Spleen (tissue), 7 donors: Measurements from ENCODE around the gene ADH7.

ENCODE experiments used
- POLR2A ChIP-seq, 3 donors: fragments of 450-650 bp; IDR thresholded peaks; one replicate each; pipeline ENCODE4 v1.5.1; 2017; ENCODE audit warnings: antibody characterized with exemption in 3 of 3, mild to moderate bottlenecking in 1 of 3
- TF ChIP-seq, protein P1 (sequence below), 11 experiments: fragments of 200-600 bp in 7 of 11; fragments of 450-650 bp in 4 of 11; sonication (generic) in 4 of 11; IDR thresholded peaks in 8 of 11; conservative IDR thresholded peaks in 3 of 11; 1 replicate in 7 of 11; 2 replicates in 4 of 11; pipeline versions ENCODE4 v1.4.0 to v1.8.0; 2016 to 2021; ENCODE audit warnings: antibody characterized with exemption in 11 of 11, inconsistent platforms in 4 of 11, mild to moderate bottlenecking in 1 of 11
- donor health status: DM: no; HTN: no; CAD: no; lungs with moderate emphysema.
- donor health status: DM: no; HTN: no; CAD: no.
- donor health status: DM: no; HTN: no; CAD: no.

DNA sequence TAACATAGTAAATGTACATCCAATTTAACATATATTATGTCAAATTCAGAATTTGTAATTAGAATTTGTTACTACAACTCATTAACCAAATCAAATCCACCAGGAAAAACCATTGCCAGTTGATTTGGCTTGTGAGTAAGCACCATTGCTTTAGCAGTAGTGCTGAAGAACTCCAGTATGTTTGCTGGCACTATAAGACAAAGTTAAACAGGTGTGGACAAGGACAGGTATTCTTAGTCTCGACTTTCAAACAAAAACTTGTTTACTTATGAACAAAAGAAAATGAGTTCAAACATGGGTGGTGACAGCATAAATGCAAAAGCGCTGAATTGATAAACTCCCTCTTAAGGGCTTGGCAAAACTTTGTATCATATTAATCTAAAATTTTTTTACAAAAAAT is 1.3 kb upstream of the ADH7 start:
- TF ChIP-seq POLR2A (IDR thresholded peaks at IDR 0.05) = no peak
- TF ChIP-seq, protein P1, sequence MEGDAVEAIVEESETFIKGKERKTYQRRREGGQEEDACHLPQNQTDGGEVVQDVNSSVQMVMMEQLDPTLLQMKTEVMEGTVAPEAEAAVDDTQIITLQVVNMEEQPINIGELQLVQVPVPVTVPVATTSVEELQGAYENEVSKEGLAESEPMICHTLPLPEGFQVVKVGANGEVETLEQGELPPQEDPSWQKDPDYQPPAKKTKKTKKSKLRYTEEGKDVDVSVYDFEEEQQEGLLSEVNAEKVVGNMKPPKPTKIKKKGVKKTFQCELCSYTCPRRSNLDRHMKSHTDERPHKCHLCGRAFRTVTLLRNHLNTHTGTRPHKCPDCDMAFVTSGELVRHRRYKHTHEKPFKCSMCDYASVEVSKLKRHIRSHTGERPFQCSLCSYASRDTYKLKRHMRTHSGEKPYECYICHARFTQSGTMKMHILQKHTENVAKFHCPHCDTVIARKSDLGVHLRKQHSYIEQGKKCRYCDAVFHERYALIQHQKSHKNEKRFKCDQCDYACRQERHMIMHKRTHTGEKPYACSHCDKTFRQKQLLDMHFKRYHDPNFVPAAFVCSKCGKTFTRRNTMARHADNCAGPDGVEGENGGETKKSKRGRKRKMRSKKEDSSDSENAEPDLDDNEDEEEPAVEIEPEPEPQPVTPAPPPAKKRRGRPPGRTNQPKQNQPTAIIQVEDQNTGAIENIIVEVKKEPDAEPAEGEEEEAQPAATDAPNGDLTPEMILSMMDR (IDR thresholded peaks at IDR 0.05 in 8 of 11, conservative IDR thresholded peaks at IDR 0.05 in 3 of 11) = no peak
